HepG2 (cell line): ENCODE measurements around the gene PLD3. TPM values are rescaled to one million over a fixed set of nuclear protein-coding genes. Genes with fewer than 3 reads are reported as not detected.

ENCODE experiments used
- BATF2 ChIP-seq: sonication (generic); formaldehyde crosslinking; IDR thresholded peaks from 2 replicates; pipeline ENCODE4 v1.8.0; 2022; ENCODE audit warnings: mild to moderate bottlenecking, missing genetic modification reagents, moderate library complexity
- CREM ChIP-seq, 2 experiments: sonication (generic) in 1 of 2; formaldehyde crosslinking in 1 of 2; IDR thresholded peaks; 2 replicates each; pipeline versions ENCODE4 v1.4.0 to v1.6.1; 2016 to 2020; ENCODE audit warnings: antibody characterized with exemption in 1 of 2, mild to moderate bottlenecking in 1 of 2, missing genetic modification reagents in 1 of 2
- E2F5 ChIP-seq: sonication (generic); formaldehyde crosslinking; conservative IDR thresholded peaks from 2 replicates; pipeline ENCODE4 v1.4.0; 2020; ENCODE audit warnings: missing genetic modification reagents
- ESRRA ChIP-seq: sonication (generic); formaldehyde crosslinking; IDR thresholded peaks from 2 replicates; pipeline ENCODE4 v1.5.1; 2020; ENCODE audit warnings: mild to moderate bottlenecking, low read depth, missing genetic modification reagents
- MED1 ChIP-seq: sonication (generic); formaldehyde crosslinking; IDR thresholded peaks from 2 replicates; pipeline ENCODE4 v1.4.0; 2020; ENCODE audit warnings: missing genetic modification reagents
- POGZ ChIP-seq: sonication (generic); formaldehyde crosslinking; IDR thresholded peaks from 2 replicates; pipeline ENCODE4 v1.4.0; 2020; ENCODE audit warnings: mild to moderate bottlenecking, missing genetic modification reagents
- REXO4 ChIP-seq: sonication (generic); formaldehyde crosslinking; IDR thresholded peaks from 2 replicates; pipeline ENCODE4 v1.8.0; 2022; ENCODE audit warnings: missing genetic modification reagents, mild to moderate bottlenecking, borderline replicate concordance
- RNF219 ChIP-seq: sonication (generic); formaldehyde crosslinking; IDR thresholded peaks from 2 replicates; pipeline ENCODE4 v1.5.0; 2020; ENCODE audit warnings: mild to moderate bottlenecking, missing genetic modification reagents
- SOX13 ChIP-seq, 3 experiments: fragments of 450-650 bp in 1 of 3; sonication (generic) in 1 of 3; formaldehyde crosslinking in 1 of 3; IDR thresholded peaks in 2 of 3; conservative IDR thresholded peaks in 1 of 3; 2 replicates each; pipeline versions ENCODE4 v1.5.0 to v1.6.1; 2016 to 2020; ENCODE audit warnings: antibody characterized with exemption in 1 of 3, mild to moderate bottlenecking in 1 of 3, missing compliant biosample characterization in 1 of 3, missing genetic modification reagents in 1 of 3, moderate library complexity in 1 of 3
- TFE3 ChIP-seq: IDR thresholded peaks from 2 replicates; pipeline ENCODE4 v1.6.1; 2016
- TRIM22 ChIP-seq: fragments of 450-650 bp; IDR thresholded peaks from 2 replicates; pipeline ENCODE4 v1.6.1; 2017
- UBTF ChIP-seq: sonication (generic); formaldehyde crosslinking; IDR thresholded peaks from 2 replicates; pipeline ENCODE4 v1.4.0; 2020; ENCODE audit warnings: mild to moderate bottlenecking, missing genetic modification reagents
- XBP1 ChIP-seq: sonication (generic); formaldehyde crosslinking; IDR thresholded peaks from 2 replicates; pipeline ENCODE4 v1.5.0; 2020; ENCODE audit warnings: missing genetic modification reagents
- ZBTB20 ChIP-seq: sonication (generic); formaldehyde crosslinking; IDR thresholded peaks from 2 replicates; pipeline ENCODE4 v1.8.1; 2023; ENCODE audit warnings: missing genetic modification reagents, low read depth, mild to moderate bottlenecking, borderline replicate concordance
- ZKSCAN8 ChIP-seq: IDR thresholded peaks from 2 replicates; pipeline ENCODE4 v1.6.1; 2016; ENCODE audit warnings: borderline replicate concordance, missing genetic modification reagents, missing compliant biosample characterization
- ZNF761 ChIP-seq: sonication (generic); formaldehyde crosslinking; conservative IDR thresholded peaks from 2 replicates; pipeline ENCODE4 v1.4.0; 2020; ENCODE audit warnings: mild to moderate bottlenecking, missing genetic modification reagents
- ZNF773 ChIP-seq: sonication (generic); formaldehyde crosslinking; IDR thresholded peaks from 2 replicates; pipeline ENCODE4 v1.4.0; 2020; ENCODE audit warnings: missing genetic modification reagents, borderline replicate concordance
- polyA plus RNA-seq, 8 experiments: library from polyadenylated mRNA; depleted of rRNA in 3 of 8; stranded (reverse) in 7 of 8; unstranded in 1 of 8; fragments of >200 nt; fragmentation: Illumina TruSeq in 4 of 8; extraction: Trizol in 4 of 8; gene quantifications; 2 replicates each; pipeline versions ENCODE4 v1.2.1 to v1.2.3, GENCODE V29; 2011 to 2016; ENCODE audit warnings: low read depth in 4 of 8, missing spikeins in 1 of 8, mixed read lengths in 1 of 8; ENCODE audit not compliant: insufficient read depth in 1 of 8
- total RNA-seq, 5 experiments: library from RNA; depleted of rRNA; stranded (reverse); fragments of >200 nt; fragmentation: Illumina TruSeq; extraction: Trizol; gene quantifications; 2 replicates each; pipeline ENCODE4 v1.2.3, GENCODE V29; 2016; ENCODE audit warnings: low read depth in 1 of 5

The PLD3 gene
- total and polyA plus RNA-seq, 2 of the 13 experiments (the other 11 are each of a cell fraction or from before 2014, with no cell fraction given) = 45.7 to 164 TPM

GRCh38 chr19:40420766-40421765 lies 72.6 kb downstream of the PLD3 start (continued):
- TF ChIP-seq REXO4 (CRISPR knock-in tag) = 0 out of 2 replicates have a peak, but pooled peaks have one; percentile 56
- no peak for TF ChIP-seq E2F5
- TF ChIP-seq CREM (IDR thresholded peaks at IDR 0.05) = 0 out of 2 replicates have a peak, but pooled peaks have one; percentile 37
- TF ChIP-seq CREM (CRISPR knock-in tag; IDR thresholded peaks at IDR 0.05) = no peak
- no peak for TF ChIP-seq BATF2 (CRISPR knock-in tag)
- no peak for TF ChIP-seq TRIM22
- TF ChIP-seq ZNF773 (CRISPR knock-in tag) = peak; percentile 58; the same call in 1 of the 2 replicates
- no peak for TF ChIP-seq SOX13 (IDR thresholded peaks at IDR 0.05)
- peak in 1 of 2 experiments; percentile 60; a peak in 2 of 4 replicates for TF ChIP-seq SOX13 (CRISPR knock-in tag; conservative IDR thresholded peaks at IDR 0.05 in 1 of 2, IDR thresholded peaks at IDR 0.05 in 1 of 2)
- TF ChIP-seq RNF219 (CRISPR knock-in tag) = no peak
- peak; percentile 91 for TF ChIP-seq POGZ
- TF ChIP-seq ZNF761 = no peak; the same call in 1 of the 2 replicates
- peak; percentile 77; the same call in 1 of the 2 replicates for TF ChIP-seq TFE3 (CRISPR knock-in tag)
- TF ChIP-seq XBP1 (CRISPR knock-in tag) = no peak
- 0 out of 2 replicates have a peak, but pooled peaks have one; percentile 42 for TF ChIP-seq ZBTB20 (CRISPR knock-in tag)
- peak; percentile 74 for TF ChIP-seq MED1 (CRISPR knock-in tag)
- TF ChIP-seq UBTF (CRISPR knock-in tag) = peak; percentile 97
- 0 out of 2 replicates have a peak, but pooled peaks have one; percentile 52 for TF ChIP-seq ESRRA (CRISPR knock-in tag)
- 0 out of 2 replicates have a peak, but pooled peaks have one; percentile 23 for TF ChIP-seq ZKSCAN8 (CRISPR knock-in tag)
